HepG2 (cell line): ENCODE data around the gene THOC6. TPM values are rescaled to one million over a fixed set of nuclear protein-coding genes. Genes with fewer than 3 reads are reported as not detected.
A peak's percentile ranks its signal among the peaks of the same experiment; 100 is the strongest.

Experiments
- BHLHE40 ChIP-seq: IDR thresholded peaks from 2 replicates; pipeline ENCODE4 v1.6.1; 2011; ENCODE audit warnings: low read length, improper control_type of control experiment
- GABPB1 ChIP-seq: IDR thresholded peaks from 2 replicates; pipeline ENCODE4 v1.6.1; 2016; ENCODE audit warnings: mild to moderate bottlenecking, missing genetic modification reagents, moderate library complexity, missing compliant biosample characterization
- HMG20A ChIP-seq: IDR thresholded peaks from 2 replicates; pipeline ENCODE4 v1.6.1; 2016; ENCODE audit warnings: borderline replicate concordance
- HNRNPLL ChIP-seq: fragments of 200-400 bp; formaldehyde crosslinking; IDR thresholded peaks from 2 replicates; pipeline ENCODE4 v1.6.1; 2017; ENCODE audit warnings: mild to moderate bottlenecking, low read depth, low read length; ENCODE audit not compliant: poor library complexity, severe bottlenecking
- MED1 ChIP-seq: sonication (generic); formaldehyde crosslinking; IDR thresholded peaks from 2 replicates; pipeline ENCODE4 v1.4.0; 2020; ENCODE audit warnings: missing genetic modification reagents
- MEIS1 ChIP-seq: sonication (generic); formaldehyde crosslinking; IDR thresholded peaks from 2 replicates; pipeline ENCODE4 v1.9.0; 2021; ENCODE audit warnings: mild to moderate bottlenecking, missing genetic modification reagents, moderate library complexity, borderline replicate concordance
- PRPF4 ChIP-seq: fragments of 200-400 bp; formaldehyde crosslinking; IDR thresholded peaks from 2 replicates; pipeline ENCODE4 v1.6.1; 2016; ENCODE audit warnings: low read length, low read depth; ENCODE audit not compliant: poor library complexity, severe bottlenecking
- RAD21 ChIP-seq: fragments of 450-650 bp; formaldehyde crosslinking; IDR thresholded peaks from 2 replicates; pipeline ENCODE4 v1.5.0; 2020; ENCODE audit warnings: mild to moderate bottlenecking
- REPIN1 ChIP-seq: sonication (generic); formaldehyde crosslinking; IDR thresholded peaks from 2 replicates; pipeline ENCODE4 v1.8.0; 2022; ENCODE audit warnings: missing genetic modification reagents, low read depth, mild to moderate bottlenecking, borderline replicate concordance
- REXO4 ChIP-seq: sonication (generic); formaldehyde crosslinking; IDR thresholded peaks from 2 replicates; pipeline ENCODE4 v1.8.0; 2022; ENCODE audit warnings: missing genetic modification reagents, mild to moderate bottlenecking, borderline replicate concordance
- RXRA ChIP-seq: sonication (generic); formaldehyde crosslinking; IDR thresholded peaks from 2 replicates; pipeline ENCODE4 v1.5.1; 2020; ENCODE audit warnings: missing genetic modification reagents
- SOX6 ChIP-seq, 2 experiments: fragments of 450-650 bp in 1 of 2; sonication (generic) in 1 of 2; formaldehyde crosslinking in 1 of 2; IDR thresholded peaks; 2 replicates each; pipeline versions ENCODE4 v1.4.0 to v1.6.1; 2017 to 2020; ENCODE audit warnings: antibody characterized with exemption in 1 of 2, mild to moderate bottlenecking in 1 of 2, missing genetic modification reagents in 1 of 2
- TCF12 ChIP-seq, 2 experiments: fragments of 450-650 bp in 1 of 2; sonication (generic) in 1 of 2; formaldehyde crosslinking in 1 of 2; IDR thresholded peaks; 2 replicates each; pipeline versions ENCODE4 v1.6.1 to v1.8.0; 2017 to 2022; ENCODE audit warnings: antibody characterized with exemption in 1 of 2, mild to moderate bottlenecking in 1 of 2, missing genetic modification reagents in 1 of 2, moderate library complexity in 1 of 2
- ZBTB38 ChIP-seq: sonication (generic); formaldehyde crosslinking; IDR thresholded peaks from 2 replicates; pipeline ENCODE4 v1.5.1; 2020; ENCODE audit warnings: mild to moderate bottlenecking, missing genetic modification reagents
- ZC3H13 ChIP-seq: sonication (generic); formaldehyde crosslinking; IDR thresholded peaks from 2 replicates; pipeline ENCODE4 v1.8.1; 2023; ENCODE audit warnings: mild to moderate bottlenecking, missing genetic modification reagents, moderate library complexity
- ZNF577 ChIP-seq: sonication (generic); formaldehyde crosslinking; IDR thresholded peaks from 2 replicates; pipeline ENCODE4 v1.4.0; 2020; ENCODE audit warnings: mild to moderate bottlenecking, low read depth, missing genetic modification reagents, borderline replicate concordance
- ZNF816 ChIP-seq: sonication (generic); formaldehyde crosslinking; IDR thresholded peaks from 2 replicates; pipeline ENCODE4 v1.8.0; 2022; ENCODE audit warnings: missing genetic modification reagents, mild to moderate bottlenecking, borderline replicate concordance
- polyA plus RNA-seq, 8 experiments: library from polyadenylated mRNA; depleted of rRNA in 3 of 8; stranded (reverse) in 7 of 8; unstranded in 1 of 8; fragments of >200 nt; fragmentation: Illumina TruSeq in 4 of 8; extraction: Trizol in 4 of 8; gene quantifications; 2 replicates each; pipeline versions ENCODE4 v1.2.1 to v1.2.3, GENCODE V29; 2011 to 2016; ENCODE audit warnings: low read depth in 4 of 8, missing spikeins in 1 of 8, mixed read lengths in 1 of 8; ENCODE audit not compliant: insufficient read depth in 1 of 8
- total RNA-seq, 5 experiments: library from RNA; depleted of rRNA; stranded (reverse); fragments of >200 nt; fragmentation: Illumina TruSeq; extraction: Trizol; gene quantifications; 2 replicates each; pipeline ENCODE4 v1.2.3, GENCODE V29; 2016; ENCODE audit warnings: low read depth in 1 of 5
- TF ChIP-seq, protein P1 (sequence below): sonication (generic); formaldehyde crosslinking; IDR thresholded peaks from 2 replicates; pipeline ENCODE4 v1.4.0; 2020; ENCODE audit warnings: missing genetic modification reagents
- TF ChIP-seq, protein P2 (sequence below): IDR thresholded peaks from 2 replicates; pipeline ENCODE4 v1.6.1; 2012; ENCODE audit warnings: inconsistent platforms
- TF ChIP-seq, protein P3 (sequence below): sonication (generic); formaldehyde crosslinking; IDR thresholded peaks from 2 replicates; pipeline ENCODE4 v1.8.0; 2022; ENCODE audit warnings: low read depth, missing genetic modification reagents
- TF ChIP-seq, protein P4 (sequence below): sonication (generic); formaldehyde crosslinking; IDR thresholded peaks from 2 replicates; pipeline ENCODE4 v1.4.0; 2020; ENCODE audit warnings: missing genetic modification reagents
- TF ChIP-seq, protein P5 (sequence below): sonication (generic); formaldehyde crosslinking; conservative IDR thresholded peaks from 2 replicates; pipeline ENCODE4 v1.8.0; 2022; ENCODE audit warnings: low read depth, missing genetic modification reagents

Gene THOC6
- total and polyA plus RNA-seq, 2 of the 13 experiments (the other 11 are each of a cell fraction or from before 2014, with no cell fraction given), result 32.1 to 37.0 TPM

DNA sequence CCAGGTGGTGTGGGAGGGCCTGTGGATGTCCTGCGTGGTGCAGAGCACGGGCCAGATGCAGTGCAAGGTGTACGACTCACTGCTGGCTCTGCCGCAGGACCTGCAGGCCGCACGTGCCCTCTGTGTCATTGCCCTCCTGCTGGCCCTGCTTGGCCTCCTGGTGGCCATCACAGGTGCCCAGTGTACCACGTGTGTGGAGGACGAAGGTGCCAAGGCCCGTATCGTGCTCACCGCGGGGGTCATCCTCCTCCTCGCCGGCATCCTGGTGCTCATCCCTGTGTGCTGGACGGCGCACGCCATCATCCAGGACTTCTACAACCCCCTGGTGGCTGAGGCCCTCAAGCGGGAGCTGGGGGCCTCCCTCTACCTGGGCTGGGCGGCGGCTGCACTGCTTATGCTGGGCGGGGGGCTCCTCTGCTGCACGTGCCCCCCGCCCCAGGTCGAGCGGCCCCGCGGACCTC is 10.3 kb upstream of the THOC6 start (continued):
- TF ChIP-seq, protein P1, sequence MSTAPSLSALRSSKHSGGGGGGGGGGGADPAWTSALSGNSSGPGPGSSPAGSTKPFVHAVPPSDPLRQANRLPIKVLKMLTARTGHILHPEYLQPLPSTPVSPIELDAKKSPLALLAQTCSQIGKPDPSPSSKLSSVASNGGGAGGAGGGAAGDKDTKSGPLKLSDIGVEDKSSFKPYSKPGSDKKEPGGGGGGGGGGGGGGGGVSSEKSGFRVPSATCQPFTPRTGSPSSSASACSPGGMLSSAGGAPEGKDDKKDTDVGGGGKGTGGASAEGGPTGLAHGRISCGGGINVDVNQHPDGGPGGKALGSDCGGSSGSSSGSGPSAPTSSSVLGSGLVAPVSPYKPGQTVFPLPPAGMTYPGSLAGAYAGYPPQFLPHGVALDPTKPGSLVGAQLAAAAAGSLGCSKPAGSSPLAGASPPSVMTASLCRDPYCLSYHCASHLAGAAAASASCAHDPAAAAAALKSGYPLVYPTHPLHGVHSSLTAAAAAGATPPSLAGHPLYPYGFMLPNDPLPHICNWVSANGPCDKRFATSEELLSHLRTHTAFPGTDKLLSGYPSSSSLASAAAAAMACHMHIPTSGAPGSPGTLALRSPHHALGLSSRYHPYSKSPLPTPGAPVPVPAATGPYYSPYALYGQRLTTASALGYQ (CRISPR knock-in tag), result no peak
- peak; percentile 29; the same call in 1 of the 2 replicates for TF ChIP-seq GABPB1 (CRISPR knock-in tag)
- no peak for TF ChIP-seq HMG20A (CRISPR knock-in tag)
- peak; percentile 23; the same call in 1 of the 2 replicates for TF ChIP-seq RXRA
- TF ChIP-seq, protein P2, sequence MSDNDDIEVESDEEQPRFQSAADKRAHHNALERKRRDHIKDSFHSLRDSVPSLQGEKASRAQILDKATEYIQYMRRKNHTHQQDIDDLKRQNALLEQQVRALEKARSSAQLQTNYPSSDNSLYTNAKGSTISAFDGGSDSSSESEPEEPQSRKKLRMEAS, result 0 out of 2 replicates have a peak, but pooled peaks have one; percentile 35
- TF ChIP-seq ZBTB38 (CRISPR knock-in tag), result peak; percentile 41; the same call in 1 of the 2 replicates
- no peak for TF ChIP-seq MED1
- TF ChIP-seq, protein P3, sequence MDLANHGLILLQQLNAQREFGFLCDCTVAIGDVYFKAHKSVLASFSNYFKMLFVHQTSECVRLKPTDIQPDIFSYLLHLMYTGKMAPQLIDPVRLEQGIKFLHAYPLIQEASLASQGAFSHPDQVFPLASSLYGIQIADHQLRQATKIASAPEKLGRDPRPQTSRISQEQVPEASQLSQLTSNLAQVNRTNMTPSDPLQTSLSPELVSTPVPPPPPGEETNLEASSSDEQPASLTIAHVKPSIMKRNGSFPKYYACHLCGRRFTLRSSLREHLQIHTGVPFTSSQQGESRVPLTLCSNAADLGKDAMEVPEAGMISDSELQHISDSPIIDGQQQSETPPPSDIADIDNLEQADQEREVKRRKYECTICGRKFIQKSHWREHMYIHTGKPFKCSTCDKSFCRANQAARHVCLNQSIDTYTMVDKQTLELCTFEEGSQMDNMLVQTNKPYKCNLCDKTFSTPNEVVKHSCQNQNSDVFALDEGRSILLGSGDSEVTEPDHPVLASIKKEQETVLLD (CRISPR knock-in tag), result peak; percentile 53
- no peak for TF ChIP-seq PRPF4
- no peak for TF ChIP-seq ZNF577
- no peak for TF ChIP-seq MEIS1
- 0 out of 2 replicates have a peak, but pooled peaks have one; percentile 2 for TF ChIP-seq REXO4 (CRISPR knock-in tag)
- TF ChIP-seq, protein P4, sequence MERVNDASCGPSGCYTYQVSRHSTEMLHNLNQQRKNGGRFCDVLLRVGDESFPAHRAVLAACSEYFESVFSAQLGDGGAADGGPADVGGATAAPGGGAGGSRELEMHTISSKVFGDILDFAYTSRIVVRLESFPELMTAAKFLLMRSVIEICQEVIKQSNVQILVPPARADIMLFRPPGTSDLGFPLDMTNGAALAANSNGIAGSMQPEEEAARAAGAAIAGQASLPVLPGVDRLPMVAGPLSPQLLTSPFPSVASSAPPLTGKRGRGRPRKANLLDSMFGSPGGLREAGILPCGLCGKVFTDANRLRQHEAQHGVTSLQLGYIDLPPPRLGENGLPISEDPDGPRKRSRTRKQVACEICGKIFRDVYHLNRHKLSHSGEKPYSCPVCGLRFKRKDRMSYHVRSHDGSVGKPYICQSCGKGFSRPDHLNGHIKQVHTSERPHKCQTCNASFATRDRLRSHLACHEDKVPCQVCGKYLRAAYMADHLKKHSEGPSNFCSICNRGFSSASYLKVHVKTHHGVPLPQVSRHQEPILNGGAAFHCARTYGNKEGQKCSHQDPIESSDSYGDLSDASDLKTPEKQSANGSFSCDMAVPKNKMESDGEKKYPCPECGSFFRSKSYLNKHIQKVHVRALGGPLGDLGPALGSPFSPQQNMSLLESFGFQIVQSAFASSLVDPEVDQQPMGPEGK (CRISPR knock-in tag), result peak; percentile 45; the same call in 1 of the 2 replicates
- peak; percentile 11 for TF ChIP-seq HNRNPLL
- TF ChIP-seq REPIN1, result no peak
- TF ChIP-seq BHLHE40, result peak; percentile 81
- no peak for TF ChIP-seq SOX6 (IDR thresholded peaks at IDR 0.05)
- 0 out of 2 replicates have a peak, but pooled peaks have one; percentile 13 for TF ChIP-seq SOX6 (CRISPR knock-in tag; IDR thresholded peaks at IDR 0.05)
- no peak for TF ChIP-seq ZNF816 (CRISPR knock-in tag)
- 0 out of 2 replicates have a peak, but pooled peaks have one; percentile 19 for TF ChIP-seq RAD21
- TF ChIP-seq TCF12 (IDR thresholded peaks at IDR 0.05), result no peak
- TF ChIP-seq TCF12 (CRISPR knock-in tag; IDR thresholded peaks at IDR 0.05), result no peak
- peak; percentile 26; the same call in 1 of the 2 replicates for TF ChIP-seq ZC3H13 (CRISPR knock-in tag)
- TF ChIP-seq, protein P5, sequence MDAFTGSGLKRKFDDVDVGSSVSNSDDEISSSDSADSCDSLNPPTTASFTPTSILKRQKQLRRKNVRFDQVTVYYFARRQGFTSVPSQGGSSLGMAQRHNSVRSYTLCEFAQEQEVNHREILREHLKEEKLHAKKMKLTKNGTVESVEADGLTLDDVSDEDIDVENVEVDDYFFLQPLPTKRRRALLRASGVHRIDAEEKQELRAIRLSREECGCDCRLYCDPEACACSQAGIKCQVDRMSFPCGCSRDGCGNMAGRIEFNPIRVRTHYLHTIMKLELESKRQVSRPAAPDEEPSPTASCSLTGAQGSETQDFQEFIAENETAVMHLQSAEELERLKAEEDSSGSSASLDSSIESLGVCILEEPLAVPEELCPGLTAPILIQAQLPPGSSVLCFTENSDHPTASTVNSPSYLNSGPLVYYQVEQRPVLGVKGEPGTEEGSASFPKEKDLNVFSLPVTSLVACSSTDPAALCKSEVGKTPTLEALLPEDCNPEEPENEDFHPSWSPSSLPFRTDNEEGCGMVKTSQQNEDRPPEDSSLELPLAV (CRISPR knock-in tag), result no peak
